GM18526 (cell line): ENCODE data around the gene C2orf15.

Experiments used
- POLR2A ChIP-seq: IDR thresholded peaks from 3 replicates; pipeline ENCODE4 v1.6.1; 2011; ENCODE audit not compliant: insufficient read length; ENCODE audit errors: extremely low read depth

C2orf15 gene

DNA sequence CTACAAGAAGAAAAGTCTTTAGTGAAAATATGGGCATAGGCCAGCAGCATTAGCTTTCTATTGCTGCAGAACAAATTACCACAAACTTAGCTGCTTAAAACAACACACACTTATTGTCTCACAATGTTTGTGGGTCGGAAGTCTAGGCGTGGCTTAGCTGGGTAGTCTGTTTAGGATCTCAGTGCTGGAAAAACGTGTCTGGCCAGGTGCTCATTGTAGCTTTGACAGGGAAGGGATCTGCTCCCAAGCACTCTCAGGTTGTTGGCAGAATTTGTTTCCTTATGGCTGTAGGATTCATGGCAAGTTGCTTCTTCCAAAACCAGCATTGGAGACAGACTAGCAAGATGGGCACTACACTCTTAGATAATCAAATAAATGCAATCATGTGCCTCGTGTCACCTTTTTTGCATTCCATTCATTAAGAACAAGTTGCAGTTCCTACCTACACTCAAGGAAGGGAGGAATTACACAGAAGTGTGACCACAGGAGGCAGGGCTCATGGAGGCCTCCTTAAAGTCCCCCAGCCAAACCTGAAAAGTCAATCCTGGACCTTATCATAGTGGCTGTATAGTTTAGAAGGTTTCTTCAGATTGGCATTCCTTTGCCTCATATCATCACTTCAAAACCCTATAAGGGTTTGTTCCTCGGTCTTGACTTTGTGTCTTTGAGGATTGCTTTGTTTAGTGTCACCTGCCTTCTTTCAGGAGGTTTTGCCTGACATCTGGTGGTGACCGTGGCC lies 56.8 kb downstream of the C2orf15 start:
- TF ChIP-seq POLR2A: no peak

DNA sequence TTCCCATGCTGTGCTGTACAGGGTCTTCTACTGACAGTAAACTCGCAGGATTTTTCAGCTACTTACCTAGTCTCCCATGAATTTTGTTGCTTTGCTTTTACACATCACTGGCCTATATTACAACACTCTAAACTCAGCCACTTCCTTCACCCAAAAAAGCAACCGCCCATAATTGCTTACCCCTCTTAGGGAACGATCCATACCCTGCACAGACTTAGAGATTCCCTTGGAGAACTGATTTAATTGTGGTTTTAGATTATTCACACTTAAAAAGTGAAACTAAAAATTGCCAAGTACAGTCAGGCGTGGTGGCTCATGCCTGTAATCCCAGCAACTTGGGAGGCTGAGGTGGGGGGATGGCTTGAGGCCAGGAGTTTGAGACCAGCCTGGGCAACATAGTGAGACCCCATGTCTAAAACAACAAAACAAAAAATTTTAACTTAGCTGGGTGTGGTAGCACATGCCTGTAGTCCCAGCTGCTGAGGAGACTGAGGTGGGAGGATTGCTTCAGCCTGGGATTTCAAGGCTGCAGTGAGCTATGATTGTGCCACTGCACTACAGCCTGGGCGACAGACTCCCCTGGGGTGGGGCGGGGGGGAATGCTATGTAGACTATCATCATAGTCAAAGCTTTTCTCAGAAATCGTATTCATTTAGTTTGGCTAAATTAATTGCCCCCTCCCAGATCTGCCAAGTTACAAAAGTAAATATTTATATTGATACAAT lies 58.7 kb downstream of the C2orf15 start:
- no peak for TF ChIP-seq POLR2A
